ENCODE data around the gene GNG12. TPM values are rescaled to one million over a fixed set of nuclear protein-coding genes. Genes with fewer than 3 reads are reported as not detected.

GNG12 gene
- total RNA-seq, 1 experiment from 2014 or later = 66.1 TPM

DNA sequence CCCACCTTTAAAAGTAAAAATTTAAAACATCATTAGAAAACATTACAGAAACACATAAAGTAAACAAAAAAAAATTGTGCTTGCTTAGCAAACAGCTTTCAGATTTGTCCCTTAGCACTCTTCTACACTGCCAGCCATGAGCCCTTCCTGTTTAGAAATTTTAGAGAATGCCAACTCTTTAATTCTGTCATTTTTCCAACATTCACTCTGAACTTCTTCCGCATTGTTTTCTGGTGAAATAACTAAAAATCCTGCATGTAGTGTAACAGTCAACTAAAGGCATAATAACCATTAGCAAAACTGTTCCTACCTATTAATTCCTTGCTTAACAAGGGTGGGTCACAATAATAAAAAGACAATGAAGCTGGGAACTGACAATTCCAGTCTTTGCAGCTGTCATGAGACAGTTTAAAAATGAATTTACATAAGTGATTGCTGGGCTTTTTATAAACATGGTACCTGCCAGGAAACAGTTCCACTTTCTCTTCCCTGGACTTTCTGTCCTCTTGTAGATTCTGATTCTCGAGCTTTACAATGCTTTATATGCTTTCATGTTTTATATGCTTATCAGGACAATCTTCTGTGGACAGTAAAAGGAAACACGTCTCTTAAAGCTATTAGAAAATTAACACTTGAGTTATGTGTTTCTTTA lies 19.0 kb downstream of the GNG12 start:
- ChIA-PET POLR2A (ENCODE audit: unreplicated experiment) (no interaction called here), CTCF (no interaction called here)
- Histone ChIP-seq H3K4me2 (ENCODE audit: low read length) (no peak overlapping the region), H3K9me3 (ENCODE audit: low read length) (no peaks in the 10 kb centered on the region), H3F3A (ENCODE audit: low read length, unreplicated experiment) (no peaks in the 10 kb centered on the region), H3K27ac (ENCODE audit: low read length) (no peak overlapping the region), H3K79me2 (ENCODE audit: low read length) (peaks cover 81% of the 10 kb centered on the region), H2AFZ (ENCODE audit: low read length) (no peak overlapping the region), H3K36me3 (ENCODE audit: low read depth, low read length) (0 out of 2 replicates have a peak, but pooled peaks cover 2% of the 10 kb centered on the region), H3K4me3 (ENCODE audit: low read length) (no peak overlapping the region), H3K27me3 (ENCODE audit: low read length) (no peaks in the 10 kb centered on the region), H3K9ac (ENCODE audit: low read length) (no peak overlapping the region), H3K4me1 (ENCODE audit: insufficient read depth, low read length) (0 out of 2 replicates have a peak, but pooled peaks cover 4% of the 10 kb centered on the region), H4K20me1 (ENCODE audit: low read length) (peaks cover 5% of the 10 kb centered on the region; the same call in 1 of the 2 replicates), H3K9me2 (replicated peaks; ENCODE audit: low read length) (no peaks in the 10 kb centered on the region)
- no TSS peak for BruUV-seq (replicated peaks)
- intact Hi-C loops (cut with micrococcal nuclease) = loop anchor here (5.0 kb wide), 1 partner anchor 37 kb away; no protein-coding TSS in a partner anchor
- ATAC-seq (no peak), DNase-seq (no peak)
- TF ChIP-seq EZH2phosphoT487 (IDR thresholded peaks at IDR 0.05; ENCODE audit: borderline replicate concordance, low read length) = no peak

DNA sequence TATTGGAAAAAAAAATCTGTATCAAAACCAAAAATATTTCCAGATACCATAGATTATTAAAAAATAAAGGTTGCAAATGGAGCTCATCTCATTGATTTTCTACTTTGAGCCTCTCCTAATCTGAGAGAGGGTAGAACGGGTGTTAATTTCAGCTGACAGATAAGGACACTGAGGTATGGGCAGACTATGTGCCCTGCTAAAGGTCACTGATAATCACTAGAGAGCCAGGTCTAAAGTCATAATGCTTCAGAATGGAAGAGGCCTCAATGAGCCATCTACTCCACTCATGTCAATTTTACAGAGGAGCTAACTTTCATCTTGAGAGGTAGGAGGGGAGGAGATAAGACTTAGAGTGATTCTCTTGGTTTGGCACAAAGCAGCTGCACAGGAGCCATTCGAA lies 21.0 kb downstream of the GNG12 start:
- BruUV-seq (replicated peaks) = no TSS peak
- TF ChIP-seq EZH2 (IDR thresholded peaks at IDR 0.05; ENCODE audit: low read length, unreplicated experiment) (no peak), EZH2phosphoT487 (IDR thresholded peaks at IDR 0.05; ENCODE audit: borderline replicate concordance, low read length) (no peak)
- TF ChIP-seq, protein P1, sequence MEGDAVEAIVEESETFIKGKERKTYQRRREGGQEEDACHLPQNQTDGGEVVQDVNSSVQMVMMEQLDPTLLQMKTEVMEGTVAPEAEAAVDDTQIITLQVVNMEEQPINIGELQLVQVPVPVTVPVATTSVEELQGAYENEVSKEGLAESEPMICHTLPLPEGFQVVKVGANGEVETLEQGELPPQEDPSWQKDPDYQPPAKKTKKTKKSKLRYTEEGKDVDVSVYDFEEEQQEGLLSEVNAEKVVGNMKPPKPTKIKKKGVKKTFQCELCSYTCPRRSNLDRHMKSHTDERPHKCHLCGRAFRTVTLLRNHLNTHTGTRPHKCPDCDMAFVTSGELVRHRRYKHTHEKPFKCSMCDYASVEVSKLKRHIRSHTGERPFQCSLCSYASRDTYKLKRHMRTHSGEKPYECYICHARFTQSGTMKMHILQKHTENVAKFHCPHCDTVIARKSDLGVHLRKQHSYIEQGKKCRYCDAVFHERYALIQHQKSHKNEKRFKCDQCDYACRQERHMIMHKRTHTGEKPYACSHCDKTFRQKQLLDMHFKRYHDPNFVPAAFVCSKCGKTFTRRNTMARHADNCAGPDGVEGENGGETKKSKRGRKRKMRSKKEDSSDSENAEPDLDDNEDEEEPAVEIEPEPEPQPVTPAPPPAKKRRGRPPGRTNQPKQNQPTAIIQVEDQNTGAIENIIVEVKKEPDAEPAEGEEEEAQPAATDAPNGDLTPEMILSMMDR (conservative IDR thresholded peaks at IDR 0.05; ENCODE audit: low read depth, low read length) = no peak
- H3K4me2 ChIP-seq (ENCODE audit: low read length) = no peak overlapping the region
- H3K36me3 ChIP-seq (ENCODE audit: low read depth, low read length) = 0 out of 2 replicates have a peak, but pooled peaks cover 2% of the 10 kb centered on the region
- H3K9me2 ChIP-seq (replicated peaks; ENCODE audit: low read length) = no peaks in the 10 kb centered on the region
- H2AFZ ChIP-seq (ENCODE audit: low read length) = no peak overlapping the region
- peaks cover 84% of the 10 kb centered on the region for H3K79me2 ChIP-seq (ENCODE audit: low read length)
- no peaks in the 10 kb centered on the region for H3K27me3 ChIP-seq (ENCODE audit: low read length)
- intact Hi-C loops (cut with micrococcal nuclease) = loop anchor here (5.0 kb wide), 1 partner anchor 35 kb away; no protein-coding TSS in a partner anchor
- H3K9me3 ChIP-seq (ENCODE audit: low read length) = no peaks in the 10 kb centered on the region
- DNase-seq (no peak), ATAC-seq (no peak)
- no peak overlapping the region for H3K4me3 ChIP-seq (ENCODE audit: low read length)
- H3K27ac ChIP-seq (ENCODE audit: low read length) = no peak overlapping the region
- no peak overlapping the region for H3K9ac ChIP-seq (ENCODE audit: low read length)
- ChIA-PET POLR2A (ENCODE audit: unreplicated experiment) (no interaction called here), CTCF (interaction anchor here (0.6 kb wide), 1 partner anchor 20 kb away, joined by 3 read pairs; no protein-coding TSS in a partner anchor)
- H4K20me1 ChIP-seq (ENCODE audit: low read length) = 0 out of 2 replicates have a peak, but pooled peaks cover 3% of the 10 kb centered on the region
- no peaks in the 10 kb centered on the region for H3F3A ChIP-seq (ENCODE audit: low read length, unreplicated experiment)
- H3K4me1 ChIP-seq (ENCODE audit: insufficient read depth, low read length) = 0 out of 2 replicates have a peak, but pooled peaks cover 4% of the 10 kb centered on the region

DNA sequence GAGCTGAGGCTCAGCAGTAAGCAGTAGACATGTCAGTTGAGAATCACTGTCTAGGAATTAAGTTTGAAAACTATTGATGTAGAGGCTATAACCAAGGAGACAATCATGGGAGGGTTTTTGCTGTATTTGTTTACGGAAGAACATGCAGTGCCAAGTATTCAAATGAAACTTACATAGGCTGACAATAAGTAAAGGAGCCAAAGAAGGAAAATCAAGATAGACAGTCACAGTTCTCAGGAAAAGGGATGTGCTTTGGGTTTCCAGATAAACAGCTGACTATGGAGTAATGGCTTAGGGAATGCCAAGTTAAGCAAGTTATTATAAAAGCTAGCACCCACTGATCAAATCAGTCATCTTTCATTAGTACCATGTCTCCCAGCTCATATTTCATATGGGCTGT lies 21.5 kb downstream of the GNG12 start:
- ATAC-seq (no peak), DNase-seq (no peak)
- no peak overlapping the region for H3K4me3 ChIP-seq (ENCODE audit: low read length)
- TF ChIP-seq EZH2 (IDR thresholded peaks at IDR 0.05; ENCODE audit: low read length, unreplicated experiment) (no peak), EZH2phosphoT487 (IDR thresholded peaks at IDR 0.05; ENCODE audit: borderline replicate concordance, low read length) (no peak)
- TF ChIP-seq, protein P1 (conservative IDR thresholded peaks at IDR 0.05; ENCODE audit: low read depth, low read length) = no peak
- H3F3A ChIP-seq (ENCODE audit: low read length, unreplicated experiment) = no peaks in the 10 kb centered on the region
- ChIA-PET CTCF (interaction anchor here (0.6 kb wide), 1 partner anchor 20 kb away, joined by 3 read pairs; no protein-coding TSS in a partner anchor), POLR2A (ENCODE audit: unreplicated experiment) (no interaction called here)
- no peaks in the 10 kb centered on the region for H3K27me3 ChIP-seq (ENCODE audit: low read length)
- 0 out of 2 replicates have a peak, but pooled peaks cover 4% of the 10 kb centered on the region for H3K4me1 ChIP-seq (ENCODE audit: insufficient read depth, low read length)
- peaks cover 3% of the 10 kb centered on the region; the same call in 1 of the 2 replicates for H4K20me1 ChIP-seq (ENCODE audit: low read length)
- H3K4me2 ChIP-seq (ENCODE audit: low read length) = no peak overlapping the region
- no peak overlapping the region for H3K27ac ChIP-seq (ENCODE audit: low read length)
- BruUV-seq (replicated peaks) = no TSS peak
- peaks cover 84% of the 10 kb centered on the region for H3K79me2 ChIP-seq (ENCODE audit: low read length)
- 0 out of 2 replicates have a peak, but pooled peaks cover 2% of the 10 kb centered on the region for H3K36me3 ChIP-seq (ENCODE audit: low read depth, low read length)
- H3K9me2 ChIP-seq (replicated peaks; ENCODE audit: low read length) = no peaks in the 10 kb centered on the region
- no peak overlapping the region for H2AFZ ChIP-seq (ENCODE audit: low read length)
- intact Hi-C loops (cut with micrococcal nuclease) = loop anchor here (5.0 kb wide), 1 partner anchor 34 kb away; no protein-coding TSS in a partner anchor
- no peaks in the 10 kb centered on the region for H3K9me3 ChIP-seq (ENCODE audit: low read length)
- H3K9ac ChIP-seq (ENCODE audit: low read length) = no peak overlapping the region
